Mesothelial cell of epicardium (in vitro differentiated cells): ENCODE data around the gene CUX1. TPM values are rescaled to one million over a fixed set of nuclear protein-coding genes. Genes with fewer than 3 reads are reported as not detected.
"Not testable (repeated sequence)": the region's sequence is repeated elsewhere in the genome, so short reads cannot be mapped to it uniquely, and the experiment has no call there.

ENCODE experiments used
- DNase-seq, 2 experiments: peaks; one replicate each; pipeline ENCODE4 v3.0.0; 2021; ENCODE audit warnings: low spot score in 2 of 2; ENCODE audit not compliant: unreplicated experiment in 2 of 2
- H3K27ac Mint-ChIP-seq: 2 replicates; pipeline ENCODE4 v1.8.0; 2021; ENCODE audit warnings: mixed read lengths
- H3K27me3 Mint-ChIP-seq: 2 replicates; pipeline ENCODE4 v1.8.0; 2021; ENCODE audit warnings: low read depth, mixed read lengths
- H3K36me3 Mint-ChIP-seq: 2 replicates; pipeline ENCODE4 v1.8.0; 2021; ENCODE audit warnings: mixed read lengths
- H3K4me1 Mint-ChIP-seq: 2 replicates; pipeline ENCODE4 v1.8.0; 2021; ENCODE audit warnings: mixed read lengths
- H3K4me3 Mint-ChIP-seq: 2 replicates; pipeline ENCODE4 v1.8.0; 2021; ENCODE audit warnings: mild to moderate bottlenecking, moderate library complexity, mixed read lengths
- H3K9me3 Mint-ChIP-seq: 2 replicates; pipeline ENCODE4 v1.8.0; 2021; ENCODE audit warnings: mixed read lengths
- CTCF ChIP-seq: fragments of 200-600 bp; sonication (generic); IDR thresholded peaks from one replicate; pipeline ENCODE4 v1.5.0; 2021; ENCODE audit warnings: antibody characterized with exemption; ENCODE audit not compliant: unreplicated experiment
- total RNA-seq: library from RNA; stranded (reverse); gene quantifications from 3 replicates; pipeline ENCODE4 v1.2.1, GENCODE V29; 2021

The CUX1 gene
- total RNA-seq, 1 donor from 2014 or later: 158 TPM

GRCh38 chr7:101880282-101881054 lies 63.0 kb downstream of the CUX1 start:
- peaks cover 3% of the 10 kb centered on the region for H3K36me3 Mint-ChIP-seq
- H3K4me1 Mint-ChIP-seq: peaks cover 60% of the 10 kb centered on the region
- no peak for DNase-seq
- peak overlapping the region; percentile 84 for H3K27ac Mint-ChIP-seq
- no peaks in the 10 kb centered on the region for H3K9me3 Mint-ChIP-seq
- no peak overlapping the region for H3K4me3 Mint-ChIP-seq
- TF ChIP-seq CTCF: no peak
- no peaks in the 10 kb centered on the region for H3K27me3 Mint-ChIP-seq

GRCh38 chr7:101882005-101882421 lies 64.6 kb downstream of the CUX1 start:
- H3K27ac Mint-ChIP-seq: peak overlapping the region; percentile 84
- no peaks in the 10 kb centered on the region for H3K27me3 Mint-ChIP-seq
- H3K4me3 Mint-ChIP-seq: no peak overlapping the region
- no peaks in the 10 kb centered on the region for H3K9me3 Mint-ChIP-seq
- no peaks in the 10 kb centered on the region for H3K36me3 Mint-ChIP-seq
- TF ChIP-seq CTCF: no peak
- DNase-seq: no peak
- H3K4me1 Mint-ChIP-seq: peaks cover 60% of the 10 kb centered on the region

- Mint-ChIP-seq H3K36me3 (no peaks in the 10 kb centered on the region), H3K4me1 (peaks cover 58% of the 10 kb centered on the region), H3K9me3 (no peaks in the 10 kb centered on the region), H3K27ac (peak overlapping the region; percentile 84), H3K4me3 (no peak overlapping the region), H3K27me3 (no peaks in the 10 kb centered on the region)
- no peak for TF ChIP-seq CTCF
- DNase-seq: no peak
These were observed 65.5 kb downstream of the CUX1 start for GRCh38 chr7:101882595-101883564.

GRCh38 chr7:101884671-101885596 lies 67.5 kb downstream of the CUX1 start:
- no peak for TF ChIP-seq CTCF
- H3K36me3 Mint-ChIP-seq: peaks cover 2% of the 10 kb centered on the region
- no peak overlapping the region for H3K4me3 Mint-ChIP-seq
- H3K4me1 Mint-ChIP-seq: peaks cover 48% of the 10 kb centered on the region
- H3K27ac Mint-ChIP-seq: no peak overlapping the region
- H3K9me3 Mint-ChIP-seq: no peaks in the 10 kb centered on the region
- DNase-seq: no peak
- H3K27me3 Mint-ChIP-seq: no peaks in the 10 kb centered on the region

GRCh38 chr7:101885597-101885955 lies 68.2 kb downstream of the CUX1 start:
- Mint-ChIP-seq H3K4me3 (no peak overlapping the region), H3K27ac (no peak overlapping the region), H3K9me3 (no peaks in the 10 kb centered on the region), H3K36me3 (peaks cover 2% of the 10 kb centered on the region), H3K27me3 (no peaks in the 10 kb centered on the region), H3K4me1 (peaks cover 41% of the 10 kb centered on the region)
- no peak for DNase-seq
- TF ChIP-seq CTCF: no peak

- H3K27me3 Mint-ChIP-seq, H3K4me3 Mint-ChIP-seq, DNase-seq, H3K36me3 Mint-ChIP-seq, H3K27ac Mint-ChIP-seq, H3K9me3 Mint-ChIP-seq: not testable (repeated sequence)
- H3K4me1 Mint-ChIP-seq: peaks cover 28% of the 10 kb centered on the region
These were observed 69.9 kb downstream of the CUX1 start for GRCh38 chr7:101887352-101887751.

- not testable (repeated sequence) for H3K27me3 Mint-ChIP-seq, DNase-seq, H3K36me3 Mint-ChIP-seq, H3K4me3 Mint-ChIP-seq, H3K9me3 Mint-ChIP-seq, H3K27ac Mint-ChIP-seq
- peaks cover 26% of the 10 kb centered on the region for H3K4me1 Mint-ChIP-seq
These were observed 71.1 kb downstream of the CUX1 start for GRCh38 chr7:101888564-101888963.
